HG03175 (cell line): ENCODE measurements around the gene SH3RF3.

Experiments
- ATAC-seq: cut with Tn5 transposase; IDR thresholded peaks from one replicate; pipeline ENCODE4 v1.9.1; 2021; ENCODE audit warnings: mild to moderate bottlenecking, moderate library complexity; ENCODE audit not compliant: unreplicated experiment

Gene SH3RF3

DNA sequence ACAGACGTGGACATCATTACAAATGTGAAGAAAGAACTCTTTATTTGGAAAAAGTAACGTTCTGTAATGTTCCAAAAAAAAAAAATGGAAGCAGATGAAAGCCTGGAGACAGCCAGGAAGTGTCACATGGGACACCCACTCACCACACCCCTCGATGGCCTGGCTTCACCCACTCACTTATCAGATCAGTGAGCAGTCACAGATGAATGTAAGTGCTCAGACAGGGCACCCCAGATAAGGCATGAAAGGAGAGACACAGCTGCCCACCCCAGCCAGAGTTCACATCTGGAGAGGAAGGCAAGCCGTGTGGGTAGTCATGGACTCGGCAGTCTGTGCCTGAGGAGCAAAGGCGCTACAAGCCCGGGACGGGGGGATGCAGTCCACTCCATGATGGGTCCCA, 379.6 kb downstream of the SH3RF3 start:
- ATAC-seq, result no peak

DNA sequence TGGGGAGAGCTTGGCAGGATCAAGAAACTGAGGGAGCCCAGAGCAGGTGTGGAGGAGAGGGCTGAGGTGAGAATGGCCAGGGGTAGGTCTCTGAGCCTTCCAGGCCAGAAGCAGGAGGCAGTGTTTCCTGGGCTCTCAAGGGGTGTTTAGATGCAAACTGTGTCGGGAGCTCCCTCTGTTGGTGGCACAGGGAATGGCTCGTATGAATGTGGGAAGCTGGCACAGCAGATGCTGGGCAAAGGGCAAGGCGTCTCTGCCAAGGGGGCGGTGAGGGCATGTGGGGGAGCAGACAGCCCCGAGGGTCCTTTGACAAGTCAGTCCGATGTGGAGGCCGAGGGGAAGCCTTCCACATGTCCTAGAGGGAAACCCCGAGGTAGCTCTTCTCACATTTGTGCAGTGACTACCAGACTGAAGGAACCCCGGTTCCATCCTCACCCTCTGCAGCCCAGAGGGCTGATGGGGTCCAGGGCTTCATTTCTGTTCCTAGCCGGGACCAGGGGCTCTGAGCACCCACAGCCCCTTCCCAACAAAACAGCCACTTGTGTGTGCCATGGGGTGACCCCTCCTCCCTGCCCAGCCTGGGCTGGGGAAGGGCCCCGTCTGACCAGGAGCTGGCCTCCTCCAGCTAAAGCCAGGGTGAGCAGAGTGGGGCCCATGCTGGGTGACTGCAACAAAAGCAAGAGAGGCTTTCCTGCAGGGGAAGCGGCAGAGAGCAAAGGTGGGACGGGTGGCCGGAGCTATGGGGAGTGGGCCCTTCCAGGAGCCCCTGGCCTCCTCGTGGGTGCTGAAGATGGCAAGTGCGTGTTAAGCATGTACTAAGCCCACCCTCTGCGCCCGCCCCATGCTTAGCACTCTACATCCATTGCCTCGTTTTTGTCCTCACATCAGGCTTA, 381.4 kb downstream of the SH3RF3 start:
- peak; percentile 30 for ATAC-seq

- no peak for ATAC-seq
These were observed 382.2 kb downstream of the SH3RF3 start for GRCh38 chr2:109511168-109511567.

- no peak for ATAC-seq
These were observed 383.1 kb downstream of the SH3RF3 start for GRCh38 chr2:109512076-109512475.

DNA sequence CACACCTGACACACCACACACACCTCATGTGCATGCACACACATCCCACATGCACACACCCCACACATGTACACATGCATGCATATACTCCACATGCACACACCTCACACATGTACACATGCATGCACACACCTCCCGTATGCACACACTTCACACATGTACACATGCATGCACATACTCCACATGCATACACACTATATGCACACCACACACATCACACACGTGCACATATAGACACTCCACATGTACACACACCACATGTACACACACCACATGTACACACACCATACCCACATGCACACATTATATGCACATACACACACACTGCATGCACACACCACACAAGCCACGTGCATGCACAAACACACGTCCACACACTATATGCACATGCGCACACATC, 384.2 kb downstream of the SH3RF3 start:
- no peak for ATAC-seq

- peak; percentile 65 for ATAC-seq
These were observed 385.0 kb downstream of the SH3RF3 start for GRCh38 chr2:109513749-109514588.

GRCh38 chr2:109514857-109515256, 385.9 kb downstream of the SH3RF3 start:
- no peak for ATAC-seq

GRCh38 chr2:109516445-109517117, 387.6 kb downstream of the SH3RF3 start:
- no peak for ATAC-seq

- no peak for ATAC-seq
These were observed 388.3 kb downstream of the SH3RF3 start for GRCh38 chr2:109517118-109517889.

DNA sequence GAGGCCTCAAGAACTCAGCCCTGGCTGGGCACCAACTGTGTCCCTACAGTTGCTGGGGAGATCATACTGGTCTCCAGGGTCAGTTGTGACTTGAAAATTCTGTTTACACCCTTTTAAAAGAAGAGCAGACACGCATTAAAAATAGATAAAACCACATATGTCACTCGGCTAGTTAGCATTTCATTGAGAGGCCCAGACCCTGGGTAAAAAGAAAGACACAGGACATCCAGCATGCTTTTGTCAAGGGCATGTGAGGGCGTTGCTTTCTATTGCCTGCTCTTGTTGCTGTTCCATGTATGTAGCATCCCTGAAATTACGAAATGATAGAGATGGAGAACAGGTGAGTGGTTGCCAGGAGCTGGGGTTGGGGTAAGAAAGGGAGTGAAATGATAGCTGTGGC, 390.5 kb downstream of the SH3RF3 start:
- no peak for ATAC-seq

GRCh38 chr2:109521233-109522062, 392.4 kb downstream of the SH3RF3 start:
- ATAC-seq, result no peak

DNA sequence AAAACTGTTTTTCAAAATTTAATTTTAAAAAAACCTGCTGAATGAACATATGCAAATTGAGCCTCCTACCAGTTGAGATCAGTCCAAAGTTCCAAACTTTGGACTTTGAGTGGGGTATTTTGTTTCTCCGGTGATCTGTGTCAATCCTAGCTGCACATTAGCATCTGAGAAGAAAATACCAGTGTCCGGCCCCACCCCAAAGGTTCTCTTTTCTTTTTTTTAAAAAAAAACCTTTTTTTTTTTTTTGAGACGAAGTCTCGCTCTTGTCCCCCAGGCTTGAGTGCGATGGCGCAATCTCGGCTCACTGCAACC, 393.0 kb downstream of the SH3RF3 start:
- no peak for ATAC-seq

DNA sequence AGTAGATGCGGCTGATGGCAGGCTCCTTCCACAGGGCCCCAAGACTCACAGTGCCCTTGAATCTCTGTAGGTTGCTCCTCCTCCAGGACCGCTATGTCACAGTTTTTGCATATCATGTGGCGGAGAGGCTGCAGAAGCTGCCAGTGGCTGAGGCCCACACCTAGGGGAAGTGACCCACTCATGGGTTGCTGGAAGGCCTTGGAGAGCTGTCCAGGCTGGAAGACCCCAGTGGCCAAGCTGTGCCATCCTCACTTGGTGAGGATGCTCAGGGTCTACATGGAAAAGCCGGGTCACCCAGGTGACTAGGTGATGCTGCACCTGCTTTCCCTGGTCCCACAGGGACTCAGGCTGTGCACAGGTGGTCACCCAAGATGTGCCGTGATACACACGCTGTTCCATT, 394.1 kb downstream of the SH3RF3 start:
- no peak for ATAC-seq

- ATAC-seq, result no peak
These were observed 394.7 kb downstream of the SH3RF3 start for GRCh38 chr2:109523536-109524361.

GRCh38 chr2:109525836-109526235, 396.8 kb downstream of the SH3RF3 start:
- no peak for ATAC-seq

DNA sequence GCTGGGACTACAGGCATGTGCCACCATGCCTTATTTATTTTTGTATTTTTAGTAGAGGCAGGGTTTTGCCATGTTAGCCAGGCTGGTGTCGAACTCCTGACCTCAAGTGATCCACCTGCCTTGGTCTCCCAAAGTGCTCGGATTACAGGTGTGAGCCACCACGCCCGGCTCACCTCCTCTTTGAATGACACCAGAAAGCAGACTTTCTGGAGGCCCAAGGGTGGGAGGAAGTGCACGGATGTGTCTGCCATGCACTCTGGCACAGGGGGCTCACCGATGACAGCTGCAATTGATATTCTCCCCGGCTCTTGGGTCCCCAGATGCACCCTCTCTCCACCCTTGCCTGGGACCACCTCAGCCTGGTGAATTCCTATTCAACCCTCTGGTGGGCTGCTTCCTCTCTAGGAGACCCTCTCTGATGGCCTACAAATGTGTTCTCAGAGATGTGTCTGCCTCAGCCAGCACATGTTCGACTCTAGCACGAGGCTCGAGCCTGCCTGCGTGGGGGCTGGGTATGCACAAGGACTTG, 397.5 kb downstream of the SH3RF3 start:
- ATAC-seq, result no peak

DNA sequence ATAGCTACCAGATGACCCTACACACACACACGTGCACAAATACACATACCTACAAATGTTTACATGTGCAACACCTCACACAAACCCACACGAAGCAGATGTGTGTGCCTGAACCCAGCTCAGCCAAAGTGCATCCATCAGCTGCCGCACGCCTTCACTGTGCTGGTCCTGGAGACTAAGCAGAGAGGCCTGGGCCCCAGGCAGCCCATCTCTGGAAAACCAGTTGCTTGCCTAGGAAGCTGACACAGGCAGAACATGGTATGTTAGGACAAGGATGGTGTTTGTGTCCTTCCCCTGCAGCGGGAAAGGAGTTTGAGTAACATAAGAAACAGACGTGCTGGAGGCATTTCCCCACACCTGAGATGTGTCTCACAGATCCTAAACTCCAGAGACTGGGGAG, 398.1 kb downstream of the SH3RF3 start:
- ATAC-seq, result no peak

DNA sequence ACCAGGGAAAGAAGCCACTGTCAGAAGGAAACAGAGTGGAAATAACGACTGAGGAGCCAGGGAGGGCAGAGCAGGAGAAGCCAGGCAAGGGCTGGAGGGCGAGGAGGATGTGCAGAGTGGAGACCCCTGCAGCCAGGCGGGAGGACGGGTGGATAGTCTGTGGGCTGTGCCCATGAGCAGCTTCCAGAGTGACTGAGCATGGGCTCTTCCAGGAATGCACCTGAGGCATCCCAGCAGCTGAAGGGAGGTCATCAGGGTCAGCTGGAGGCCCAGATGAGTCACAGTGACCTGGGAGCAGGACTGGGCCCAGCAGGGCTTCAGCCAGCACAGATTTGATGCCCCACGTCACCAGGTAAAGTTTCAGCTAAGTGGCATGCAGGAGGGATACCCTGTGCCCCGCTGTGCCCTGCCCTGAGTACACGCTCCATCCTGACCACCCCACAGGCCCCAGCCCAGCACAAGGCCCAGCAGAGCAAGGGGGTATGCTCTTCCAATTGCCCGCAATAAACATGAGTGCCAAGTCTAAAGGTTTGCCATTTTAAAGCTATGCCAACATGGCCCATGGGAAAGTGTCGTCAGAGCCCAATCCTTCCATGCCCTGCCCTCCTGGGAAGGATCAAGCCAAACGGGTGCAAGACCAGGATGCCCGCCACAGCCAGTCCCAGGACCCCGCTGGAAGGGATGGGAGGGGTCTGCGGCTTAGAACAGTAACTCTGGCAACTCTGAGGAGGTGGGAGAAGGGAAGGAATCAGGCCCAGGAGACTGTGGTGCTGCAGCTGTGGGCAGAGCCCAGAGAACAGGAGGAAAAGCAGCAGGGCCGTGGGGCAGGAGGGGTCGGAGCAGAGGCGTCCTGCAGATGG, 399.1 kb downstream of the SH3RF3 start:
- no peak for ATAC-seq
